Skeletal muscle satellite cell (primary cell): ENCODE measurements around the gene ARHGEF16.

Experiments used
- H3K27me3 ChIP-seq: 2 replicates; pipeline ENCODE4 v1.7.0; 2013; ENCODE audit warnings: low read length; ENCODE audit not compliant: control insufficient read depth, insufficient read depth
- H3K36me3 ChIP-seq: 2 replicates; pipeline ENCODE4 v1.7.0; 2013; ENCODE audit warnings: mild to moderate bottlenecking, control low read depth, low read length; ENCODE audit not compliant: insufficient read depth
- H3K4me1 ChIP-seq: 2 replicates; pipeline ENCODE4 v1.7.0; 2013; ENCODE audit warnings: low read length; ENCODE audit not compliant: control insufficient read depth, insufficient read depth
- H3K4me2 ChIP-seq: 2 replicates; pipeline ENCODE4 v1.7.0; 2013; ENCODE audit warnings: mild to moderate bottlenecking, low read length
- H3K4me3 ChIP-seq: 2 replicates; pipeline ENCODE4 v1.7.0; 2013; ENCODE audit warnings: low read length
- H3K9ac ChIP-seq: 2 replicates; pipeline ENCODE4 v1.7.0; 2013; ENCODE audit warnings: mild to moderate bottlenecking, low read depth, low read length, moderate library complexity
- H3K9me3 ChIP-seq: replicated peaks from 2 replicates; pipeline ENCODE4 v1.7.0; 2013; ENCODE audit warnings: mild to moderate bottlenecking, control low read depth, low read length

ARHGEF16 gene

DNA sequence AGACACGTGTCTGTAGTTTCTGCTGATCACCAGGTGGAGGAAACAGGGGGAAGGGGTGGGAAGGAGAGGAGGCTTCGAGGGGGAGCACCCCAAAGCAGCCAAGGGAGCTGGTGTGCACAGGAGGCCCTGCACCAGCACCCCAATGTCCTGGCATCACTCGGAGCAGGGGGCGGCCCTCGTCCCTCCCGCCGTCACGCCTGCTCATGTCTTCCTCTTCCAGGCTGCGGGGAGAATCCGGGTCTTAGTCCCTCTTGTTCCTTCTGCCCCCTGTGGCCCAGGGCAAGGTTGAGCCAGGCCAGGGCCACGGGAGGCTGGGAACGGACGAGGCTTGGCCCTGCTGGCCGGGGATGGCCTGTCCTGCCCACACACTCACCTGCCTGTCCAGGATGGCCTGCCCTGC is 21.4 kb upstream of the ARHGEF16 start:
- Histone ChIP-seq H3K27me3 (peaks cover 16% of the 10 kb centered on the region), H3K4me2 (no peak overlapping the region), H3K4me3 (no peak overlapping the region), H3K9me3 (no peaks in the 10 kb centered on the region), H3K4me1 (no peaks in the 10 kb centered on the region), H3K36me3 (no peaks in the 10 kb centered on the region), H3K9ac (no peak overlapping the region)

DNA sequence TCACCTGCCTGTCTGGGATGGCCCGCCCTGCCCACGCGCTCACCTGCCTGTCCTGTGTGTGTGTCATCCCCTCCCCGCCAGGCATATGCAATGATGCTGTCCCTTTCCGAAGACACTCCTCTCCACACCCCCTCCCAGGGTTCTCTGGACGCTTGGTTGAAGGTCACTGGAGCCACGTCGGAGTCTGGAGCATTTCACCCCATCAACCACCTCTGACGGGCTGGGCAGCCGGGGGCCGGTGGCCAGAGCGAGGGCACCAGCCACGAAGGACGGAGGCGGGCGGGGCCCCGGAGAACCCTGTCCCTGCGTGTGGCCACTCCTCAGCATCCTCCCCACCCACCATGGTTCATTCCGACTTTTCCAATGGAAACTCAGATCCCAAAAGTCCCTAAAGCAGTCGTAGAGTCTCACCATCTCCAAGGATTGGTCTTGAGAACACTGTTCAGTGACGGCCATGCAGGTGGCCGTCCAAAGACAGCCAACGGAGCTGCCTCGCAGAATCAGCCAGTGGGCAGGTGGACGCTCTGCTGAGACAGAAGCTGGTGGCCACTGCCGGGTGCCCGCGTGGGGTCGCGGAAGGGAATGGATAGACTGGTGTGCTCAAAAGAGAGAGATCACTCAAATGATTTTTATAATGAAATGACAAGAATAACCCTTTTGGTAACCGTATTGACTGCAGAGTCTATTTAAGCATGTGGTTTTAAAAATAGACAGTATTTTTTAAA is 20.7 kb upstream of the ARHGEF16 start:
- Histone ChIP-seq H3K9me3 (no peaks in the 10 kb centered on the region), H3K4me2 (no peak overlapping the region), H3K4me3 (no peak overlapping the region), H3K27me3 (peaks cover 23% of the 10 kb centered on the region), H3K36me3 (no peaks in the 10 kb centered on the region), H3K4me1 (no peaks in the 10 kb centered on the region), H3K9ac (no peak overlapping the region)

DNA sequence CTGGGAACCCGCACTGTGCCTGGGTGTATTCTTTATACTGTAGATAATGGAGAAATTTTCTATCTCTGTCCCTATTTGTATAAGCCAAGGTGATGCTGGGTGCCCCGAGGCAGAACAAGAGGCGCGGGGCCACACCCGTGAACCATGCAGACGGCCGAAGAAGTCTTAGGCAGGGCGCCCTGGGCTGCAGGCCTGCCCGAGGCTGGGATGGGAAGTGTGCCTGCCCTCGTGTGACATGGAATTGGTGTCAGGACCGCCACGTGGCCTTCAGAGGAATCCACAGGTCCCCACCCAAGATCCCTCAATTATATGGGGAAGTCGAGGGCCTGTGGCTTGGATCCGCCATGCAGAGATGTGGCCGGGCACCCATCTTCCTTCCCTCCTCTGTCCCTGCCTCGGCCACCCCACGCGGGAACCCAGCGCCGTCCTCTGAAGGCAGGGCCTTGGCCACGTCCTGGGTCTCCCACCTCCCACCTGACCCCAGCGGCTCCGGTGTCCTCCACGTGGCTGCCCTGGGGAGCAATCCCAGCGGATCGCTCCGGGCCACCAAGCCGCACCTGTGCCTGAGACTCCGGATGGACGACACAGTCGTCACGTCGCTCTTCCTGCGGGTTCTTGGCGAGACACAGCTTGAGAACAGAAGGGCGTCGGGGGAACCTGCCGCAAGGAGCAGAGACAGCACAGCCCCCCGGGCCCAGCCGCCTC is 19.9 kb upstream of the ARHGEF16 start:
- Histone ChIP-seq H3K9ac (no peak overlapping the region), H3K4me1 (no peaks in the 10 kb centered on the region), H3K27me3 (peaks cover 29% of the 10 kb centered on the region), H3K36me3 (no peaks in the 10 kb centered on the region), H3K4me2 (no peak overlapping the region), H3K9me3 (no peaks in the 10 kb centered on the region), H3K4me3 (no peak overlapping the region)

DNA sequence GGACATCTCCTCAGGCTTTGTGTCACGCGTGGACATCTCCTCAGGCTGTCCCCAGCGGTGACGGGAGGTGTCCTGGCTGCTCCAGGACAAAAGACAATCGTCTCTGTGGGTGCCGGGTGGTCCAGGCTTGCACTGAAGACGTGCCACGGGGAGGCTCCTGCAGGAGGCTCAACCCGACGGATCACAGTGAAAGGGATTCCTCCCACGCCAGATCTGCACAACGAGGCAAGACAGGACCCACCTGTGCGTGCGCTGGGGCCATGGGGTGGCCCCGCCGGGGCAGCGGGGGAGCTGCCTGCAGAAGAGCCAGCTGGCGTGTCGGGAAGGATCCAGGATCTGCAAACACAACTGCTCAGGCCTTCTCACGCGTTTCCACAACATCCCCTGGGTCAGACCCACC is 18.8 kb upstream of the ARHGEF16 start:
- H3K4me3 ChIP-seq = no peak overlapping the region
- no peaks in the 10 kb centered on the region for H3K36me3 ChIP-seq
- peaks cover 30% of the 10 kb centered on the region for H3K27me3 ChIP-seq
- H3K4me1 ChIP-seq = no peaks in the 10 kb centered on the region
- H3K9me3 ChIP-seq = no peaks in the 10 kb centered on the region
- H3K4me2 ChIP-seq = no peak overlapping the region
- no peak overlapping the region for H3K9ac ChIP-seq

DNA sequence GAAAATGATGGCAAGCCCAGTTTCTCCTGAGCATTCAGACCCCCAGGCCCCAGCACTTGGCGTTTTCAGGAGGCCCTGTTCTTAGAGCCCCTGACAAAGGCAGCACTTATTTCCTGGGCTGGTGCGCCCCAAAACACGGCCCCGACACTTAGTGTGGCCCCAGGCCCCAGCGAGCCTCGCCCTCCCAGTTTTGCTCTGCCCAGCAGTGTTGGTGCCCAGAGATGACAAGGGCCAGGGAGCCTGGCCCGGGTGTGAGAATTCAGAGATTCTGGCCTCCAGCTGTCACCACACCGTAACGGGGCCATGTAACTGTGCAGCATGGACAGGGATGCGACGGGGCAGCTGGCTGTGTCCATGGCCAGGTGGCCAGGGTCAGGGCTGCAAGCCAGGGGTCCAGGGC is 18.0 kb upstream of the ARHGEF16 start:
- Histone ChIP-seq H3K4me2 (no peak overlapping the region), H3K4me1 (no peaks in the 10 kb centered on the region), H3K9me3 (no peaks in the 10 kb centered on the region), H3K9ac (no peak overlapping the region), H3K36me3 (no peaks in the 10 kb centered on the region), H3K27me3 (peaks cover 38% of the 10 kb centered on the region), H3K4me3 (no peak overlapping the region)

DNA sequence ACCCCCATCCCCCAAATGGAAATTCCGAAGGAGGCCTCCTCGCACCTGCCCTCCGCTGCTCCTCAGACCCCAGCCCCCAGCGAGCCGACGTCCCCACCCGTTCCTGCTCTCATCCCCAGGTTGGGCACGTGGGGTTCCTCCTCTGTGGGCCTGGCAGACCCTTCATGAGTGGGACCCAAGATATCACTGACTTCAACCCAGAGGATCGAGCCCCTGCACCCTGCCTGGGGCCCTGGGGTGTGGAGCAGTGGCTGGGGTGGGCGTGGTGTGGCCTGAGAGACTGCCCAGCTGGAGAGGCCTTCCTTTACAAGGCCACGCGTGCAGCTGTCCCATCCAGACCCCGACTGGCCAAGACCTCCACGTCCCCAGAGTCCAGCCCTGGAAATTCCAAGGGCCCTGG is 17.6 kb upstream of the ARHGEF16 start:
- Histone ChIP-seq H3K4me1 (no peaks in the 10 kb centered on the region), H3K27me3 (peaks cover 43% of the 10 kb centered on the region)

DNA sequence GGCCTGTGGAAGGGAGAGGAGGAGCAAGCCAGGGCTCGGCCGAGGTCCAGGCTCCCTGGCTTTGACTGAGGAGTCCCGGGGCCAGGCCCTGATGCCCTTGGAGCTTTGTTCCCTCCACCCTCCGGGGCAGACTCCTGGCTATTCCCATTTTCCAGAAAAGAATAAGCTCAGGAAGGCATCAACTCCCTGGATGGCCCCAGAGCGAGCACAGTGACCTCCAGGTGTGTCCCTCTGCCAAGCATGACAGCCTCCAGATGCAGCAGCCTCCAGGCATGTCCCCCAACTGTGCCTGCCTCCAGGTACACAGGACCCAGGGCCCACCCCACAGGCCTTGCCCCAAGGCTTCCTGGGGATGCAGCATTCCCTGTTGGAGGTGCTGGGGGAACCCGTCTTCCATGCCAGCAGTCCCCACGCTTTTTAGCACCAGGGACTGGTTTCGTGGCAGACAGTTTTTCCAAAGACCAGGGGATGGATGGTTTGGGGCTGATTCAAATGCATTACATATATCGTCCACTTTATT is 15.7 kb upstream of the ARHGEF16 start:
- no peaks in the 10 kb centered on the region for H3K36me3 ChIP-seq
- no peak overlapping the region for H3K9ac ChIP-seq
- H3K4me1 ChIP-seq = no peaks in the 10 kb centered on the region
- no peaks in the 10 kb centered on the region for H3K9me3 ChIP-seq
- H3K4me3 ChIP-seq = no peak overlapping the region
- H3K4me2 ChIP-seq = no peak overlapping the region
- peaks cover 55% of the 10 kb centered on the region for H3K27me3 ChIP-seq

More for the DNA sequence above, 17.6 kb upstream of the ARHGEF16 start:
- H3K36me3 ChIP-seq = no peaks in the 10 kb centered on the region
- no peaks in the 10 kb centered on the region for H3K9me3 ChIP-seq
- H3K9ac ChIP-seq = no peak overlapping the region
- H3K4me3 ChIP-seq = no peak overlapping the region
- no peak overlapping the region for H3K4me2 ChIP-seq

DNA sequence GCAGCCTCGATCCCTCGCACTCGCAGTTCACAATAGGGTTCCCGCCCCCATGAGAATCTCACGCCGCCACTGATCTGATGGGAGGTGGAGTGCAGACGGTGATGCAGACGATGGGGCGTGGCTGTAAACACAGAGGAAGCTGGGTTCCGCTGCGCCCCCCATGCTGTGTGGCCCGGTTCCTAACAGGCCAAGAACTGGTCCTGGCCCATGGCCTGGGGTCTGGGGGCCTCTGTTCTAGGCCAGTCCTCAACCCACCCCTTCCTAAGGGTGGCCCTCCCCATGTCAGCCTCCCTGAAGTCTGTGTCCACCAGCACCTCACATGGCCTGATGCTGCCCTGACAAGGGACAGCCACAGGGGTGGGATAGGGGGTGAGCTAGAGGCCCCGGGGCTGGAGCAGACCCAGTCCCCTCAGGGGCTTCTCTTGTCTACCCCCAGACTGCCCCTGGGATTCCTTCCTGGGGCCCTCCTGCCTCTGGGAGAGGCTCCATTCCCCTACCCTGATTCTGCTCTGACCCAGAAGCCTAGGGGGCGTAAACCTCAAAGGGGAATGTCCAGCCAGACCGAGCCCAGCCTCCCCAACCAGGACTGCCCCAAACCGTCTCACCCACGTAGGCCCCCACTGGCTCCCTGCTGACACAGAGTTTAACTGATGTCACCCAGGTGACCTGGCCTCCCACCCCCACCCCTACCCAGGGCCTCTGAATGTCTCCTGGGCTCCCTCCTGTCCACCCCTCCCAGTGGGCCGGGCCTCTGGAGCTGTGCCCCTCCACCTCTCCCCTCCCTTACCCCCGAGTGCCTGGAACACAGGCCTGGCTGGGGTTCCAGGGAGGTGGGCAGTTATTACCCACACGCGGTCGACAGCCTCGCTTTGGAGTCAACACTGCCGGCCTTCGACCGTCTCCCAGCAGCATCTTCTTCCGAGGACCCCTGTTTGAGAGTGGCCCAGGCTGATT is 14.8 kb upstream of the ARHGEF16 start:
- no peak overlapping the region for H3K9ac ChIP-seq
- no peaks in the 10 kb centered on the region for H3K9me3 ChIP-seq
- no peak overlapping the region for H3K4me2 ChIP-seq
- H3K4me1 ChIP-seq = no peaks in the 10 kb centered on the region
- H3K4me3 ChIP-seq = no peak overlapping the region
- H3K36me3 ChIP-seq = no peaks in the 10 kb centered on the region
- peaks cover 55% of the 10 kb centered on the region for H3K27me3 ChIP-seq

DNA sequence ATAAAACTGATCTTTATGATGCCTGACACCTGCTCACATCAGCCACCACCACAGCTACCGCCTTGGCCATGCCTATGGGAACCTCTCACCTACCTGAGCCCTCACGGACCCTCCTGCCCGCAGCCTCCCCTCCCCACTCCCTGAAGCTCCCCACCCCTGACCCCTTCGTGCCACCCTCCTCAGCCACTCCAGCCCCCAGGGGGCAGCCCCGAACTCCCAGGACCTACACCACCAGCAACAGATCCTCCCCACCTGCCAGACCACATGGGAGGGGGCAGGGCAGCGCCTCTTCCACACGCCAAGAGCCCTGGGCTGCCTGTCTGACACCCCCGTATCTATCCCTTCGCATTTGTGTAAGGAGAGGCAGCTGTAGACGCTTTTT is 14.2 kb upstream of the ARHGEF16 start:
- no peak overlapping the region for H3K4me3 ChIP-seq
- H3K9me3 ChIP-seq = no peaks in the 10 kb centered on the region
- no peak overlapping the region for H3K9ac ChIP-seq
- H3K4me2 ChIP-seq = no peak overlapping the region
- no peaks in the 10 kb centered on the region for H3K36me3 ChIP-seq
- H3K4me1 ChIP-seq = no peaks in the 10 kb centered on the region
- peaks cover 56% of the 10 kb centered on the region for H3K27me3 ChIP-seq

DNA sequence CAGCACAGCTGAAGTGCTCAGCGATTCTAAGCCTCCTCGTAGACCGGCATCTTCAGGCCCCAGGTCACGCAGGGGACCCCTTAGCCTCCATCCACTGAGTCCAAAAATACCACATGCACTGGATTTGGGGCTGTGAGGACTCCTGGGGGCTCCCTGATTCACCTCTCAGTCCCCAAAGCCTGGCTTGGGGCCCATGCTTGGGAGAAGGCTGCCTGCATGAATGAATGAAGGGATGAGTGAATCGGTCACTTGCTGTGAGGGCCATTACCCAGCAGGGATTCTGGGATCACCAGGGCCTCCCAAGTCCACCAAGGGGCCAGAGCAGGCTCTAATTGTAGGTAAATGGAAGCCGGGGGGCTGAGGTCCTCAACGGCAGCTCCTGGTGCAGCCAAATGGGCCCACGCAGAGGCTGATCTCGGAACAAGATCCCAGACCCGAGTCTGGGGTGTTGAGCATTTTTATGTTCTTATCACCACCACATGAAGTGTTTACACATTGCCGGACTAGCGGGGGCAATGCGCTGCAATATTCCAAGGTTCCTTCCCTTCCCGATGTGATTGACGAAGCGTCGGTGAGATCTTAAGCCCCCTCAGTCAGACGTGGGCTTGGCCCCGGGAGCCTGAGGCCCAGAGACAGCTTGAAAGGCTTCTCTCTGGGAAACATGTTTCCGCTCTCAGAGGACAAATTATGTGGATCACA is 13.6 kb upstream of the ARHGEF16 start:
- Histone ChIP-seq H3K27me3 (peaks cover 56% of the 10 kb centered on the region), H3K4me1 (no peaks in the 10 kb centered on the region), H3K4me2 (no peak overlapping the region)

DNA sequence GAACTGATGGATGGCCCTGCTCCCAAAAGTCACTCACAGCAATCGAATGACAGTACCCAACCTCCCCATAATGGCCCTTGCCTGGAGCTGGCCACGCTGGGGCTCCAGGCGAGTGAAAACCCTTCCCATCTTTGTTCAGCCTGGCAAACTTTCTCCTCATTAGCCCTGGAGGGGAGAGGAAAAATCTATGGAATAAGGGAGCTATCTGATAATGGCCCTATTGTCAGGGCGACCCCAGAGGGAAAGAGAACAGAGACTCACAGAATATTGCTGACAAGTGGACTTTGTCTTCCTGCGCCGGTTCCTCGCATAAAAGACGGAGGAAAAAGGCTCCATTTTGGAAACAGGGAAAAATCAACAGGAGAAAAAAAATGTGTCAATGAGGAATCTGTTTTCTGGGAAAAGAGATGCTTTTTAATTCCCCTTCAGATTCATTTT is 13.0 kb upstream of the ARHGEF16 start:
- no peak overlapping the region for H3K4me2 ChIP-seq
- no peaks in the 10 kb centered on the region for H3K4me1 ChIP-seq
- H3K36me3 ChIP-seq = no peaks in the 10 kb centered on the region
- H3K9ac ChIP-seq = no peak overlapping the region
- H3K4me3 ChIP-seq = no peak overlapping the region
- peaks cover 51% of the 10 kb centered on the region for H3K27me3 ChIP-seq
- no peaks in the 10 kb centered on the region for H3K9me3 ChIP-seq

More for the DNA sequence above, 13.6 kb upstream of the ARHGEF16 start:
- no peak overlapping the region for H3K9ac ChIP-seq
- H3K36me3 ChIP-seq = no peaks in the 10 kb centered on the region
- H3K9me3 ChIP-seq = no peaks in the 10 kb centered on the region
- no peak overlapping the region for H3K4me3 ChIP-seq
